ENCODE results near the gene ANXA1.

GRCh38 chr9:73160868-73161267 lies 9.2 kb downstream of the ANXA1 start:
- TF ChIP-seq EZH2 (IDR thresholded peaks at IDR 0.05; ENCODE audit: borderline replicate concordance, low read depth, low read length, severe bottlenecking) (no peak), POLR2AphosphoS5 (IDR thresholded peaks at IDR 0.05; ENCODE audit: insufficient read depth, low read depth, low read length) (no peak), POLR2A (IDR thresholded peaks at IDR 0.05; ENCODE audit: low read depth, low read length) (no peak), CTCF (IDR thresholded peaks at IDR 0.05; ENCODE audit: extremely low read depth in 1 of 2, insufficient read depth in 1 of 2, low read depth in 1 of 2, low read length in 2 of 2) (no peak), FOS (IDR thresholded peaks at IDR 0.05; ENCODE audit: borderline replicate concordance, insufficient read depth, low read length) (no peak)
